Hematopoietic multipotent progenitor cell (in vitro differentiated cells): ENCODE results near the gene SULT1C2. TPM values are rescaled to one million over a fixed set of nuclear protein-coding genes. Genes with fewer than 3 reads are reported as not detected.
"Not testable (repeated sequence)": the region's sequence is repeated elsewhere in the genome, so short reads cannot be mapped to it uniquely, and the experiment has no call there.

Source experiments
- DNase-seq, 3 donors: peaks; one replicate each; pipeline ENCODE4 v3.0.0-alpha.2; 2011 to 2015; ENCODE audit warnings: low read depth in 2 of 3, low spot score in 2 of 3
- total RNA-seq: library from RNA; depleted of rRNA; stranded (reverse); fragments of >200 nt; gene quantifications from one replicate; pipeline ENCODE4 v1.2.3, GENCODE V29; 2012

SULT1C2 gene
- under 0.01 TPM for total RNA-seq

- DNase-seq, result no peak
Measured at GRCh38 chr2:108288534-108289106, at the start of gene SULT1C2. Gene SULT1C2, plus strand, starts transcription at chr2:108288895. Its CDS starts 4,773 bp downstream, at chr2:108293668.

- DNase-seq, result no peak
Measured at GRCh38 chr2:108239786-108240185, 48.9 kb upstream of the SULT1C2 start, which contains the start of gene SULT1C3. Gene SULT1C3, plus strand, starts transcription at chr2:108239968. Its CDS starts 7,227 bp downstream, at chr2:108247195.

GRCh38 chr2:108240966-108241365 is 47.7 kb upstream of the SULT1C2 start:
- DNase-seq, result no peak

GRCh38 chr2:108243566-108243965 is 45.1 kb upstream of the SULT1C2 start:
- no peak for DNase-seq

GRCh38 chr2:108244667-108245414 is 43.9 kb upstream of the SULT1C2 start:
- DNase-seq, result no peak

- no peak for DNase-seq
Measured at GRCh38 chr2:108253106-108253505, 35.6 kb upstream of the SULT1C2 start.

GRCh38 chr2:108257757-108258331 is 30.9 kb upstream of the SULT1C2 start:
- DNase-seq, result no peak

GRCh38 chr2:108260773-108261172 is 27.9 kb upstream of the SULT1C2 start:
- no peak for DNase-seq

- no peak for DNase-seq
Measured at GRCh38 chr2:108262036-108262435, 26.7 kb upstream of the SULT1C2 start.

- DNase-seq, result no peak
Measured at GRCh38 chr2:108263401-108263800, 25.3 kb upstream of the SULT1C2 start.

GRCh38 chr2:108266218-108266617 is 22.5 kb upstream of the SULT1C2 start:
- no peak for DNase-seq

- DNase-seq, result peak in 1 of 3 donors; percentile 7
Measured at GRCh38 chr2:108267101-108267500, 21.6 kb upstream of the SULT1C2 start.

- no peak for DNase-seq
Measured at GRCh38 chr2:108268001-108268400, 20.7 kb upstream of the SULT1C2 start.

GRCh38 chr2:108270346-108270745 is 18.3 kb upstream of the SULT1C2 start:
- no peak for DNase-seq

GRCh38 chr2:108270768-108271506 is 17.8 kb upstream of the SULT1C2 start:
- DNase-seq, result no peak

GRCh38 chr2:108271691-108272253 is 16.9 kb upstream of the SULT1C2 start:
- no peak for DNase-seq

GRCh38 chr2:108278631-108279030 is 10.1 kb upstream of the SULT1C2 start:
- no peak for DNase-seq

GRCh38 chr2:108279468-108279867 is 9.2 kb upstream of the SULT1C2 start:
- no peak for DNase-seq

- DNase-seq, result no peak
Measured at GRCh38 chr2:108280466-108280865, 8.2 kb upstream of the SULT1C2 start.

- DNase-seq, result not testable (repeated sequence)
Measured at GRCh38 chr2:108284566-108284965, 4.1 kb upstream of the SULT1C2 start.

GRCh38 chr2:108285616-108286015 is 3.1 kb upstream of the SULT1C2 start:
- no peak for DNase-seq
